ENCODE results near the gene CDKN3.
"Not testable (repeated sequence)": the region's sequence is repeated elsewhere in the genome, so short reads cannot be mapped to it uniquely, and the experiment has no call there.

The CDKN3 gene

DNA sequence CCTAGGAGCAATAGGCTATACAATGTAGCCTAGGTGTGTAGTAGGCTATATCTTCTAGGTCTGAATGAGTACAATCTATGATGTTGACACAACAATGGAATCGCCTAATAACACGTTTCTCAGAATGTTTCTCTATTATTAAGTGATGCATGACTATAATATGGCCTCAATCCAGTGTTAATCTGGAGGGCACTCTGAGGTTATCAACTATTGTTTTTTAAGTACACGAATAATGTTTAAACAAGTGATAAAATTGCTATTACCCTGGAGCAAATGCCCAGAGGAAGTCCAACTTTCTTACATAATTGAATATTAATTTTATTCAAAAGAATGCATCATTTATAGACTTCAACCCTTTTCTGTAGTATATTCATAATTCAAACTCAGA is 60.8 kb downstream of the CDKN3 start:
- DNase-seq = no peak

DNA sequence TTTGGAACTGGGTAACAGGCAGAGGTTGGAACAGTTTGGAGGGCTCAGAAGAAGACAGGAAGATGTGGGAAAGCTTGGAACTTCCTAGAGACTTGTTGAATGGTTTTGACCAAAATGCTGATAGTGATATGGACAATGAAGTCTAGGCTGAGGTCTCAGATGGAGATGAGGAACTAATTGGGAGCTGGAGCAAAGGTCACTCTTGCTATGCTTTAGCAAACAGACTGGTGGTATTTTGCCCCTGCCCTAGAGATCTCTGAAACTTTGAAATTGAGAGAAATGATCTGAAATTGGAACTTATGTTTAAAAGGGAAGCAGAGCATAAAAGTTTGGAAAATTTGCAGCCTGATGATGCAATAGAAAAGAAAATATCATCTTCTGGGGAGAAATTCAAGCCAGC is 61.7 kb downstream of the CDKN3 start:
- DNase-seq = not testable (repeated sequence)

DNA sequence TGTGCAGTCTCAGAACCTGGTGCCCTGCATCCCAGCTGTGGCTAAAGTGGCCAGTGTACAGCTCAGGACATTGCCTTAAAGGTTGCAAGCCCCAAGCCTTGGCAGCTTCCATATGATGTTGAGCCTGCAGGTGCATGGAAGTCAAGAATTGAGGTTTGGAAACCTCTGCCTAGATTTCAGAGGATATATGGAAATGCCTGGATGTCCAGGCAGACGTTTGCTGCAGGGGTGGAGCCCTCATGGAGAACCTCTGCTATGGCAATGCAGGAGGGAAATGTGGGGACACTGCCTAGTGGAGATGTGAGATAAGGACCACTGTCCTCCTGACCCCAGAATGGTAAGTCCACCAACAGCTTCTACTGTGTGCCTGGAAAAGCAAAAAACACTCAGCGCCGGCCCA is 62.3 kb downstream of the CDKN3 start:
- DNase-seq = no peak

DNA sequence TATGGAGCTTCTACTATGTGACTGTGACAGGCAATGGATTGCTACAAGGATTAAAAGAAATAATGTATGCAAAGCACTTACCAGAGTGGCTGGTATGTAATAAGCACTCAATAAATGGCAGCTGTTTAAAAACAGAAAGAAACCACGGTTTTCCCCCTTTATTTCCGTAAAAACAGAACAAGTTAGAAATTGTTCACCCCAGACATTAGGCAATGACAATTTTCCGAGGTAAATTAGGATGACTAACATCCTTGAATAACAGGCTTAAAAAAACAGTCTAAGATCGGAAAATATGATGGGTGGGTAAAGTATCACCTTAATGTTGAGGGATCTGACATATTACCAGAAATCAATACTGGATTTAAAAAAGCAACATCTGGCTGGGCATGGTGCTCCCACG is 65.2 kb downstream of the CDKN3 start:
- DNase-seq = peak; percentile 65

DNA sequence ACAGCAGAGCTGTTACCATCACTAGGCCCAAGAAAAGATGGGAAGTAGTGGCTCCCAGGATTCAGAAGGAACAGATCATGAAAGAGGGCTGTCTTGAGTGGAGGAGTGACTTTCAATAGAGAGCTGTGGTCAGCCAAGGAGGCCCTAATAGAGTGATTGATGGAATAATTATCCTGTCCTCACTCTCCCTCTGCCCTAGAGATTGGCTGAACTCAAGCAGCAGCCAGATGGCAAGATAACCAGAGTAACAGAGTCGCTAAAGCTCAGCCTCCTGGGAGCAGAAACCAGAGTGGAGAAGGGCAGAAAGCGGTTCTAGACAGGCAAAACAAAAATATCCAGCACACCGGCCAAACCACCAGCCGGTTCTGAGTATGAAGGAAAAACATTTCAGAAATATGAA is 68.8 kb downstream of the CDKN3 start:
- DNase-seq = no peak

DNA sequence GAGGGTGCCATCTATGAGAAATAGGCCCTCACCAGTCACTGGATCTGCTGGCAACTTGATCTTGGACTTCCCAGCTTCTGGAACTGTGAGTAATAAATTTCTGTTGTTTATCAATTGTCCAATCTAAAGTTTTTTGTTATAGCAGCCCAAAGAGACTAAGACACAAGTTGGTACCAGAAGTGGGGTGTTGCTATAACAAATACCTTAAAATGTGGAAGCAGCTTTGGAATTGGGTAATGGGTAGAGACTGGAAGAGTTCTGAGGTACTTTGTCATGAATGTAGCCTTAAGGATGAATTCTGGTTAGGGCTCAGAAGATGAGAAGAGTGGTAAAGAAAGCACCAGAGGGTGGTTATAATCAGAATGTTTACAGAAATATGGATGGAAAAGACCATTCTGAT is 70.5 kb downstream of the CDKN3 start:
- DNase-seq = no peak

Data from inflammatory macrophage treated with lipopolysaccharide for 4 hours (primary cell).